Measurements from ENCODE around the gene PRG3.

PRG3 gene, protein sequence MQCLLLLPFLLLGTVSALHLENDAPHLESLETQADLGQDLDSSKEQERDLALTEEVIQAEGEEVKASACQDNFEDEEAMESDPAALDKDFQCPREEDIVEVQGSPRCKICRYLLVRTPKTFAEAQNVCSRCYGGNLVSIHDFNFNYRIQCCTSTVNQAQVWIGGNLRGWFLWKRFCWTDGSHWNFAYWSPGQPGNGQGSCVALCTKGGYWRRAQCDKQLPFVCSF

DNA sequence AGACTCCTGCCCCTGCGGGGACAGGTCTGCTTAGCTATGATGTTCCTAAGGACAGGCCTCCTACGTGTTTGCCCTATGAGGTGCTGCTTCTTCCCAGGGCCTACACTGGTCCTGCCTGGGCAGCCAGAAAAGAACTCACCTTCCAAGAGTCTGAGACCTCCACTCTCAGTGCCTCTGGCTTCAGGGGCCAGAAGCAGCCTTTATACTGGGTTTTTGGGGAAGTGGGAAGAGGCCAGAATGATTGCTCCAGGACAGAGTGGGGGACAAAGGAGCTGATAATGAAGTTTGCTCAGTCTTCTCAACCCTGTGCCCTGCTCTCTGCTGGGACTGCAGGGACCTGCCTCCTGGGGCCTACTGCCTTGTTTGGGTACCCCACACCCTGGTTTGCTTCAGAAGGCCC, at the start of gene PRG3:
Gene PRG3 (minus strand): TSS at position 176 of the 400 bp plus-strand sequence. CDS start 442 bp downstream, outside the sequence.
- TF ChIP-seq CTCF (IDR thresholded peaks at IDR 0.05; ENCODE audit: control extremely low read depth, extremely low read depth, low read depth, missing control alignments), result no peak
- ChIA-PET POLR2A (no interaction called here), CTCF (interaction anchor here (1.0 to 2.6 kb wide), 4 partner anchors 18 to 77 kb away, joined by 3 to 6 read pairs (median 4); no protein-coding TSS in a partner anchor)
- DNase-seq (ENCODE audit: extremely low spot score), result no peak

DNA sequence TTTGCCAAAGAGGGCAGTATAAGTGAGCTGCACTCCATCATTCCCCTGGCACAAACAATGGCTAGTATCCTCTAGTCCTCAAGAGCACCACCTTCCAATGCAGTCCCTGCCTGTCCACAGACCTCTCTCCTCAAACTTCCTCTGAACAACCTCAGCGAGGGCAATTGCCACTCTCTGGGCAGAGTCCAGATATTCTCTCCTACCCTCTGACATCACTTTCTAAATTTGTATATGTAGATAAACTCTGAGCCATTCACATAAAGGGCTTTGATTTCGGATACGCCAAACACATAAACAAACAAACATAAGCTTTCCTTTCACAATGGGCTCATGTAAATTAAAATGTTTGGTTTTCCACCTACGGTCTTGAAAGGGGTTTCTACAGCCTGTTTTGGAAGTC, 49.0 kb upstream of the PRG3 start:
- TF ChIP-seq CTCF (IDR thresholded peaks at IDR 0.05; ENCODE audit: control extremely low read depth, extremely low read depth, low read depth, missing control alignments), result no peak
- CTCF ChIA-PET, result interaction anchor here (1.0 to 18.0 kb wide), 9 partner anchors 9 to 215 kb away, joined by 3 to 160 read pairs (median 5); partner anchors contain the start of genes RTN4RL2 and SLC43A1
- POLR2A ChIA-PET, result interaction anchor here (1.0 kb wide), 1 partner anchor 10 kb away, joined by 5 read pairs; no protein-coding TSS in a partner anchor
- no peak for DNase-seq (ENCODE audit: extremely low spot score)

DNA sequence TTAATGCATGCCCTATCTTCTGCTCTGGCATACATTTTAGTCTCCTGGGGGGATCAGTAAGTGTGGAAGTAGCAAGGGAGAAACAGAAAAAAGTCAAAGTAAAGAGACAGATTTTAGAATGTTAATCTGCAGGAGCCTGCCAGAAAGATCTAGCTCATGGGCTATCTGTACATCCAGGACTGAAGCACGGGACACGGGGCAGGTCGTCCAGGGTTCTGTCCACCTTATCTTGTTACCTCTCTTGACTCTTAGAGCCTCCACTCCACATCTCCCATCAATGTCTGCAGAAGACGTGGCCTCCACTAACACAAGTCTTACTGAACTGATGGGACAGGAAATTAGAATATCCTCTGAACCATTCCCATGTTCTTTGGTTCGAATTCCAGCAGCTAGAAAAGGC, 47.7 kb upstream of the PRG3 start:
- TF ChIP-seq CTCF (IDR thresholded peaks at IDR 0.05; ENCODE audit: control extremely low read depth, extremely low read depth, low read depth, missing control alignments), result no peak
- ChIA-PET POLR2A (no interaction called here), CTCF (interaction anchor here (1.3 to 18.0 kb wide), 5 partner anchors 8 to 139 kb away, joined by 3 to 160 read pairs (median 4); partner anchors contain the start of genes RTN4RL2 and UBE2L6)
- DNase-seq (ENCODE audit: extremely low spot score), result no peak

- TF ChIP-seq CTCF (IDR thresholded peaks at IDR 0.05; ENCODE audit: control extremely low read depth, extremely low read depth, low read depth, missing control alignments), result no peak
- DNase-seq (ENCODE audit: extremely low spot score), result no peak
- ChIA-PET CTCF (interaction anchor here (1.3 to 18.0 kb wide), 5 partner anchors 9 to 140 kb away, joined by 3 to 160 read pairs (median 4); partner anchors contain the start of genes RTN4RL2 and UBE2L6), POLR2A (no interaction called here)
Measured at GRCh38 chr11:57427727-57428082, 46.8 kb upstream of the PRG3 start.

DNA sequence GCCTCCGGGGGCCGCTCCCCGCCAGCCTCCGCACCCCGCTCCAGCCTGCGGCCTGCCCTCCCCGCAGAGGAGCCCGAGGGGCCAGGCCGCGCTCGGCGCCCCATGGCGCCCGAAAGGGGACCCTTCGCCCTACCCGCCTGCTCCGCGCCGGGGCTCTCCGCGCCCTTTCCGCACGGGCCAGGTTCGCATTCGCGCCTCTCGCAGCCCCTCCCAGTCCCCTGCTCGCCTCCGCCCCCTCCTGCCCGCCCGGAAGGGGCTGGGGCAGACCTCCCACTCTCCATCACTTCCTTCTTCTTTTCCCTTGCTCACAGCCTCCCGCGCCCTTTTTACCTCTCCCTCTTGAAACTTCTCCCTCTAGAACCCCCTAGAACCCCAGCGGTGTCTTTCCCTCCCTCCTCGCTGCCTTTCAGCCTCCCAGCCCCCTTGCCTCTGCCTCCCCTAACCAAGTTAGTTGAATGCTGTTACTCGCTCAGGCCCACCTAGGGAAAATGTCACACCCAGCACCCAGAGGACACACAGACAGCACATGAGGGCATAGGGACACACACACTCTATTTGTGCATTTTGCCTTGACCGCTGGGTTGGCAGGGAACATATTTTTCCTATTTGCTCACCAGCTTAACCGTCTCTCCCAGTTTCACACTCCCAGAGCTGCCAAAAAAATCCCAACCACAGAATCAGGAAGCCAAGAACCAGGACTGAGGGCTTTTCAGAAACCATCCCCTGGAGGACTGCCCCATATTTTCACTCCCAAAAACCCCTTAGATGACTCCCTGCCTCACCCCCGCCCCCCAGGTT, 46.2 kb upstream of the PRG3 start, which contains the start of gene SLC43A3:
Gene SLC43A3 (minus strand): TSS at position 193 of the 798 bp plus-strand sequence. CDS start 949 bp downstream, outside the sequence.
- TF ChIP-seq CTCF (IDR thresholded peaks at IDR 0.05; ENCODE audit: control extremely low read depth, extremely low read depth, low read depth, missing control alignments), result no peak
- POLR2A ChIA-PET, result no interaction called here
- peak; percentile 85 for DNase-seq (ENCODE audit: extremely low spot score)
- CTCF ChIA-PET, result interaction anchor here (1.0 to 18.0 kb wide), 7 partner anchors 10 to 141 kb away, joined by 3 to 160 read pairs (median 3); partner anchors contain the start of genes RTN4RL2 and UBE2L6

- ChIA-PET POLR2A (no interaction called here), CTCF (interaction anchor here (1.0 to 18.0 kb wide), 4 partner anchors 32 to 101 kb away, joined by 3 to 160 read pairs (median 6); partner anchors contain the start of gene RTN4RL2)
- TF ChIP-seq CTCF (IDR thresholded peaks at IDR 0.05; ENCODE audit: control extremely low read depth, extremely low read depth, low read depth, missing control alignments), result no peak
- DNase-seq (ENCODE audit: extremely low spot score), result no peak
Measured at GRCh38 chr11:57426439-57426928, 45.5 kb upstream of the PRG3 start.

Measured in GM10248 (cell line).